GM15510 (cell line): ENCODE data around the gene SESN1.

Experiments used
- POLR2A ChIP-seq: IDR thresholded peaks from 3 replicates; pipeline ENCODE4 v1.6.1; 2011; ENCODE audit warnings: borderline replicate concordance; ENCODE audit not compliant: insufficient read length; ENCODE audit errors: extremely low read depth

SESN1 gene

DNA sequence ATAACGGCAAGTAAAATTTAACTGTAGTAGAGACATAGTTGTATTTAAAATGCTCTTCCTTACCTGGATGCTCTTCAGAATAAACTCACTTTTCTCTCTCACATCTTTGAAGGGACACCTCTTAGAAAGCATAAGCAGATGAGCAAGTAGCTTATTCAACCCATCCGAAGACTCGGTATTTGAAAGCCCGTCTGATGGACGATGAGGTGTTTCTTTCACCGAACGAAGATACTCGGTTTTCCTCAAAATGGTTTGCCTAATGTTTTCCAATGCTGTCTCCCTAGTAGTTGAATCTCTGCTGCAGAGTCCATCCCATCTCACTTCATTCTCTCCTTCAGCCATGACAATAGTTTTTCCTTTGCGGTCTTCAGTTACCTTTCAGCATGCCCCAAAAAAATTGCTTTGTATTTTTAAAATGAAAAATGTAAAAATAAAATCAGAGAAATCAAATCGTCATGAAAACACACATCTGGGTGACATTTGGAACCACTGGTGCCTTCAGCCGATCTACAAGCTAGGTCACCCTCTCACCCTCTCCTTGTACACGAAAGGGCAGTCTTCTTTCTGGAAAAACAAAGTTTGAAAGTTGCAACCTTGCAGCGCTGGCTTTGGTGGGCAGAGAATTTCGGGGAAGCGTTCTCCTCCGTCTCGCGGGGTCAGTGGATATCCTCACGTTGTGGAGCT, 772 bp downstream of the SESN1 start:
- no peak for TF ChIP-seq POLR2A

DNA sequence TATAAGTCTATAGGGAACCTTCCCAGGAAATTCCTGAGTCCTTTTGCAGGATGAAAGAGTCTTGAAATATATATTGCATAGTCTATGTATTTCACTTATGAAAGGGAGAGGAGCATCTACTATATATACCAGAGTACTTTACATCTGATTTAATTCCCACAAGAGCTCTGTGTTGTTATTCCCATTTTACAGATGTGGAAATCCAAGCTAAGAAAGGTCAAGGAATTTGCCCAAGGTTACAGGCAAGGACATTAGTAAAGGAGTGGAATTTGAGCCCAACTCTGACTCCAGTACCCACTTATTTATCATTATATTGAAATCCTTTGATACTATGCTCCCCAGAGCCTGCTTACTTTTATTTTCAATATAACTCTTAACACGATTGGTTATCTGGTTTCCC, 2.6 kb downstream of the SESN1 start:
- TF ChIP-seq POLR2A = no peak

DNA sequence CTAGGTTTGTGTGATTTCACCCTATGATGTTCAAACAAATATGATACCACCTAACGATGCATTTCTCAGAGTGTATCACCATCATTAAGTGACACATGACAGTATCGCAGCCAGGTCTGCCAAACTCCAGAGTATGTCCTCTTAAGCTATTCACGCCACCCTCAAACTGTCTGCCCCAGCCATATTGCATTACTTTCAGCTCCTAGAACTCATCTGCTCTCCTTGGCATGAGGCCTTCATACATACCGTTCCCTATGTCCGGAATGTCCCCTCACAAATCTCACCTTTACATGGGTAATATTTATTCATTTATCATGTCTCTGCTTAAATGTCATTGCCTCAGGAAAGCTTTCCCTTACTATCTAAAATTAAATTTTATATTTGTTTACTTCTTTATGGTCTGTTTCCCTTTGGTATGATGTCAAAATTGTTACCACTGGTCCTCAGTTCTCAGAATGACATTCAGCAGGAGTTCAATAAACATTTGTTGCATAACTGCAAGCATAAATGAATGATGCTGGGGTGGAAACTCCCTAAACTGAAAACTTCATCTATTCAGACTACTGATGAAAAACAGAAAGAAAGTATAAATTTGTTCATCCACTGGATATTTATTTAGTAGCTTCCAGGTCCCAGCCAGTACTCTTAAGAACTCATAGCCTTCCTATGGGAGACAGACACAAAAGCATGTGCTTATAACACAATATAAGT, 3.2 kb downstream of the SESN1 start:
- no peak for TF ChIP-seq POLR2A

DNA sequence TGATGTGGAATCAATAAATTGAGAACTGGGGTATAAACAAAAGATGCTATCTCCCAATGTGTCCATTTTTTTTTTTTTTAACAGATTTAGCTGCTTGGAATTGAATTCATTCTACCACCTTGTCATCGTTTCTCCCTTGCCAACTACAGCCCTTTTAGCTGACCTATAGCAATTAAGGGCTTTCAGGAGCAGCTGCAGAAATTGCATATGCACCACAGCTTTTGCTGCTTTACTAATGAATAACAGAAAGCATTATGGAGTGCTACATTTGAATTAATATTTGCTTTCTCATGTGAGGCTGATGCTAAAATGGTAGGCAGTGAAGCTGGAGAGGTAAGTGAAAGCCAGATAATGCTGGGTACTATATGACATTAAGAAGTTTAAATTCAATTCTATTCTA, 5.7 kb downstream of the SESN1 start:
- TF ChIP-seq POLR2A = no peak

DNA sequence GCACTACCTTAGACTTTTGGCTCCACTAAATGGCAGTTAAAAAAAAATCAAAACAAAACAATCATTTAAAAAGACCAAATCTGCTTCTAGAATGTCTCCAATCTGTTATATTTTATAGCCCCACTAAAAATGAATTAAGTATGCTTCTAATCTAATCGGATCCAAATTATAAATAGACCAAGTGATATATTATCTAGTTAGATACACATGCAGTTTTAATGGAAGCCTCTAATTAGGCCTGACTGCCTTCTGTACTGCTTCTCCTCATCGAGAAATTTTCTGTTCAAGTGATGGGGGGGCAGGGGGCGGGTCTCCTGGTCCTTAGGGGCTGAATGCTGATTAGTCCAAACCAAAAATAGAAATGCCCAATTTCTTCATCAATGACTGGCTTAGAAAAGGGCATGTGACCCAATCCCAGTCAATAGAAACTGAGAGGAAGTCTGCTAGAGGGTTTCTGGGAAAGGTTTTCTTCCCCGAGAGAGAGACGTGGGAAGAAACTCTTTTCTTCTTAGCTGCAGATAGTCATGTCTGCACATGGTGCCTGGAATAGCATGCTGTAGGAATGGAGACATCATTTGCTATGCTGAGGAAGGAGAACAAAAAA, 6.9 kb downstream of the SESN1 start:
- TF ChIP-seq POLR2A = no peak

DNA sequence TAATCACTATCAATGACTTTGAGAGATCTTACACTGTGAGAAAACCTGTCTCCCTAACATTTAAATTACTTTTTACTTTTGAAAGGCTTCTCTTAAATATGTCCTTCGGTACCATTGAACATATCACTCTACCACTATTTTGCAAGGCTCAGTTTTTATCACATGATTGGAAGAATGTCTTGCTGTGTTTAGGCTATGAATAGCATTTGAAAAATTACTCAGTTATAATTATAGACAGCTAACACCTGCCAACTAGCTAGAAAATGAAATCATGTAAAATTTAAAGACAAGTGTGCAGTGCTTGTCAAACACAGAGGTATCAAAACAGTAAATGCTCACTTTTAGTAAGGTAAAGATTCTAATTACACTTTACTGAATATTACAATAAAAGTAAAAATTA, 11.0 kb downstream of the SESN1 start:
- no peak for TF ChIP-seq POLR2A

DNA sequence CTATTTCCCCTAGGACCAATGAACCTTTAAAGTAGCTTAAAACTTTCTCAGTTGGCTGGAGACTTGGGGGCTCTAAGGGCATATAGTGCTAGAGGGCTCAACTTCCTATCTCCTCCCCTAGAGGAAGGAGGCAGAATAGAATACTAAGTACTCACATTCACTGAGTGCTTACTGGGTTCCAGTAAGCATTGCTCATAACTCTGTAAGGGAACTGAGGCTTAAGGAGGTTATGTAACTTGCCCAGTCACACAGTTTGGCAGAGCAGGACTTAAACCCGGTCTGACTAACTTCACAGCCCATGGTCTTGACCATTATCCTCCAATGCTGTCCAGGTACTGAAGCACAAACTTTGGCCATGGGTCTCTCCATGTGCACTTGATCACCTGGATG, 12.5 kb downstream of the SESN1 start:
- no peak for TF ChIP-seq POLR2A

DNA sequence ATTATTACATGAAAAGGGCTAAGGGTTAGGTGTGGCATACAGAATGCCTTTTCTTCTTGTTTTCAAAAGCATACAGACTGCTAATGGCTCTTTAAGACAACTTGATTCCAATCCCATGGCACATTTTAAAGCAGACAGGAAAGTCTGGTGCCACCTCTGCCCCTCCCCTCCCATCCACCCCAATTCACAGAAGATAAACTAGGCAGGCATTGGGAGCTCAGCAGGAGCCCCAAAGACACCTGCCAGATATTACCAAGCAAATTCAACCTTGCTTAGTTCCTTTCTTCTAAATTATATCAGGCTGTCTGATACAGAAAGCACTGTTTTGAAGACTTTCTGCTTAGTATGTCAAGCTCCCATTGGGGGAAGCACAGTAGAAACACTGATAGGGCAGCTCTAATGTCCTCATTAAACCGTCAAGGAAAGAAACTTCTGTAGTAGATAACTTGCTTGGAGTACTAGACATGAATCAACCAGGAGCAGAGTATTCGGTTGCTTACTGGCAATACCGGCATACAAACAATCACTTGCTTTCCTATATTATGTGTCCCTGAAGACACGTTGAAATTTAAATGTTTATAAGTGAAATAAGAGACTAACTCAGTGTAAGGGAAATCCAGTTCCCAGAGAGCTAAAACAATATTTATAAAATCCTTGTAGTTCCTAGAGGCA, 13.0 kb downstream of the SESN1 start:
- TF ChIP-seq POLR2A = no peak

DNA sequence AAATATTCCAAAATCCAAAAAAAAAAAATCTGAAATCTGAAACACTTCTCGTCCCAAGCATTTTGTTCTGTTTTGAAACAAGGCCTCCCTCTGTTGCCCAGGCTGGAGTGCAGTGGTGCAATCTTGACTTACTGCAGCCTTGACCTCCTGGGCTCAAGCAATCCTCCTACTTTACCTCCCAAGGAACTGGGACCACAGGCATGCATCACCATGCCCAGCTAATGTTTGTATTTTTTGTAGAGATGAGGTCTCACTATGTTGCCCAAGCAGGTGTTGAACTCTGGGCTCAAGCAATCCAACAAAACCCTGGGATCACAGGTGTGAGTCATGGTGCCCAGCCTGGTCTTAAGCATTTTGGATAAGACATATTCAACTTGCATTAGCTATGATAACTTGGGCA, 13.6 kb downstream of the SESN1 start:
- no peak for TF ChIP-seq POLR2A

DNA sequence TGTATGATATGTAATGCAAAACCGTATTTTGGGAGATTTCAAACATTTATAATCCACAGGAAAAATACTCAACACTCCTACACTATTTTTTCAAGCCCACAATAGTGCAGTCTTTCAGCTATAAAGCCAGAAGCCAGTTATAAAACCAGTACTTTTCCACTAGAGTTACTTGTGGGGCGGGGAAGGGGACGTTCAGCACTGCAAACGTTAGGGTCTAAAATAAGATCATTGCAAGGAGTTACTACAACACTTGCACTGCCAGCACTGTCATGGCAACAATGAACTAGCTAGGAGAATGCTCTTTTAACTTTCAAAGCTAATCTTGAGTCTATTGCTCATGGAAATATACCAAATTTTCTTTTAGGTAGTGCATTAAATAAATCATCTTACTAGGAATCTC, 14.7 kb downstream of the SESN1 start:
- TF ChIP-seq POLR2A = no peak

DNA sequence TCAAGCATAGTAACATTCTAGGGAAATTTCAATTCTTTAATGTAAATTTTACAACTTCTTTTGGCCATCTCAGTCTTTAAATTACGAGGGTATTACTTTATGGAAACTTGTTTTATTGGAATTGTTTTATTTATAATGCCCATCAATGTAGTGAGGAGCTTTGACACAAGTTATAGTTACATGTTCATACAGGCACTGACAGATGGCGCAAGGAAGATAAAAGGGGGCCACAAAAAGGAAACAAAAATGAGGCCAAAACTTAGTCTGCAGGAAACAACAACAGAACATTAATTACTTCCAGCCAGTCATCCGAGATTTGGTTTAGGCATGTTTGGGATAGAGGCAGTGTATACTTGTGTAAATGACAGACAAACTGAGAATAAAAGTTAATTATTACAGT, 18.3 kb downstream of the SESN1 start:
- TF ChIP-seq POLR2A = no peak

DNA sequence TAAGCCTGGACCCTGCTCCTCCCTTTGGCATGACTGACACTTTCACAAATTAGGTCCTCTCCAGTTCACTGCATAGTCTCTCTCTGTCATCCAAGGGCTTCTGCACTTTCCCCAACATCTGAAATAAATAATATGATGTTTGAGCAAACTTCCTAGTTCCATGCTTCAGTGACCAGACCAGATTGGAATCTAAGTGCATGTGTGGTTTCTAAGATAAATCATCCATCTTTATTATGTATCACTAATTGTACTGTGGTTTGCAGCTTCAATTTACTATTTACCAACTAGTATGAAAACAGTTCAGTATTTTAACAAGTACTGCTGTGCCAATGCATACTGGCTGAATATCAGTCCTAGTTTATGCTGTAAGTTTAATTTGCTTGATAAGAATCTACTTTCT, 18.7 kb downstream of the SESN1 start:
- TF ChIP-seq POLR2A = no peak

DNA sequence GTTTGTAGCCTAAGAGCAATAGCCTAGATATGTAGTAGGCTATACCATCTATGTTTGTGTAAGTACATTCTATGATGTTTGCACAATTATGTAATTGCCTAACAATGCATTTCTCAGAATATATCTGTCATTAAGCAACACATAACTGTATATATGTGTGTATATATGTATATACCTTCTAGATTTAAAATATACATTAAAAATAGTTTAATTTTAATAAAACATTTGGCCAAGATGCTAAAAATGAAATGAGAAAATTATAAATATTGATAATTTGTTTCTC, 20.6 kb downstream of the SESN1 start:
- TF ChIP-seq POLR2A = no peak

DNA sequence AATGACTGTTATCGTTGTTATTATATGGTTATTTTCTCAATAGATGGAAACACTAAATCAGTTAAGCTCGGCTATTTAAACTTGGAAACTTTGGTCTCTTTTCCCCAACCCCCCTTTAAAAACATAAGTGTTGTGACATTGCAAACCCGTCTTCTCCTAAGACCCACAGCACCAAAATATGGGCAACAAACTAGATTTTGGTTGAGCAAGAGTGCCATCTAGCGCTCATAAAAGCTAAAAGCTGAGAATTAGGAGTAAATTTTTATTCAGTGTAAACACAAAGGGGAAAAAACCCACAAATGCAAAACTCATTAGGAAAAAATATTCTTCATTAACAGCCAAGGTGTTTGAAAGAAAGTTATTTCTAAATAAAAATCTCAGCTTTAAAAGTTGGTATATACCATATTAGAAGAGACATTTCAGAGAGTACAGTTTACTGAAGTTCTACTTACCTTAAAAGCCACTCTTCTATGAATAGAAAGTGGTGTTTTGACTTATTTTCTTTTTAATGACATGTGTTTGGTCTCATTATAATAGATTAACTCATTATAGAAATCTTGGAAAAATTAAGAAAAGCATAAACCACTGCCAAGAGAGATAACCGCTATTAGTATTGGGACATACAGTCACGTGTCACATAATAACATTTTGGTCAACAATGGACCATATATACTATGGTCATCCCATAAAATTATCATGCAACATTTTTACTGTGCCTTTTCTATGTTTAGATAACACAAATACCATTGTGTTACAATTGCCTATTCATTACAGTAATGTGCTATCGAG, 21.1 kb downstream of the SESN1 start:
- no peak for TF ChIP-seq POLR2A

DNA sequence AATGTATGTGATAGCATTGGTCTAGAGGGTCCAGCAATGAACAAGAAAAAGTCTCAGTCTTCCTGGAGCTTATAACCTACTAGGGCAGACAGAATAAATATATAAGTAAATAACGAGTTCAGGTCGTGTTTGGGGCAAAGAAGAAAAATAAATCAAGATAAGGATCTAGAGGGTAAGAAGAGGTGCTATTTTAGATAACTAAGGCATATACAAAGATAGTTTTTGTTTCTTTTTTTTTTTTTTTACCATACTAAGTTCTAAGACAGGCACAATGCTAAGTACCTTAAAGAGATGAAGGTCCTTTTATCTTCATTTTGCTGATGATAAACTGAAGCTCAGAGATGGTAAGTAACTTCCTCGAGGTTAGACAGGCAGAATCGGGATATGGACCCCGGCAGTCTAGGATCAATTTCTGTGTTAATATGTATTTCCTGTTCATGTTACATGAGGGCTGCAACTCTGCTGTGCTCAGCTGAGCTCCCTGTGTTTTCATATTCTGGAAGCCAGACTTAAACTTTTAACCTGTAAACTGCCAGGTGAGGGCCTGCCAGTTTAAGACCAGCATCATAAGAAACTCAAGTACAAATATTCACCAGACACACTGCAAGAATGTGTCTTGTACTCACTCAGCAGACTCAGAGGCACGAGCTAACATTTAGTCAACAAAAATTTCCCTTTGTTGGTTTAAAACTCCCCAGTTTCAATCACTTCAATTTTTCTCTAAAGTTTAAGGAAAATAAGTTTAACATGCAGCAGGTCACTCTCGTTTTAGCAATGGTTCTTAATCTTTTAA, 23.3 kb downstream of the SESN1 start:
- no peak for TF ChIP-seq POLR2A

DNA sequence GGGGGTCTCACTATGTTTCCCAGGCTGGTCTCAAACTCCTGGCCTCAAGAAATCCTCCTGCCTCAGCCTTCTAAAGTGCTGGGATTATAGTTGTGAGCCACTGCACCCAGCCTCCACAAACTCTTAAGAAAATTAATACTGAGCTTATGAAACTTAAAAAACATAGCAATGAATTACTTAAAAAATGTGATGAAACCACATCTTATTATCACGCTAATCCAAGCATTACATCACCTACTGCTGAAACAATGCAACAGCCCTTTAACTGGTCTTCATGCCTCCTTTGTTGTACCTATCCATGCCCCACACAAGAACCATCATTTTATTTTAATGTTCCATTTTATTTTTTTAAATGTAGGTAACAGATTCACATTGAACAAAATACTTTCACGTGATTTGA, 24.9 kb downstream of the SESN1 start:
- TF ChIP-seq POLR2A = no peak
